Thoracic aorta endothelial cell (primary cell): ENCODE results near the gene RMND5B. TPM values are rescaled to one million over a fixed set of nuclear protein-coding genes. Genes with fewer than 3 reads are reported as not detected.

Source experiments
- total RNA-seq: library from RNA; depleted of rRNA; stranded (reverse); fragments of >200 nt; gene quantifications from 2 replicates; pipeline ENCODE4 v1.2.3, GENCODE V29; 2012

RMND5B gene, protein sequence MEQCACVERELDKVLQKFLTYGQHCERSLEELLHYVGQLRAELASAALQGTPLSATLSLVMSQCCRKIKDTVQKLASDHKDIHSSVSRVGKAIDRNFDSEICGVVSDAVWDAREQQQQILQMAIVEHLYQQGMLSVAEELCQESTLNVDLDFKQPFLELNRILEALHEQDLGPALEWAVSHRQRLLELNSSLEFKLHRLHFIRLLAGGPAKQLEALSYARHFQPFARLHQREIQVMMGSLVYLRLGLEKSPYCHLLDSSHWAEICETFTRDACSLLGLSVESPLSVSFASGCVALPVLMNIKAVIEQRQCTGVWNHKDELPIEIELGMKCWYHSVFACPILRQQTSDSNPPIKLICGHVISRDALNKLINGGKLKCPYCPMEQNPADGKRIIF
- total RNA-seq, result 27.3 and 36.3 TPM in 2 replicates

DNA sequence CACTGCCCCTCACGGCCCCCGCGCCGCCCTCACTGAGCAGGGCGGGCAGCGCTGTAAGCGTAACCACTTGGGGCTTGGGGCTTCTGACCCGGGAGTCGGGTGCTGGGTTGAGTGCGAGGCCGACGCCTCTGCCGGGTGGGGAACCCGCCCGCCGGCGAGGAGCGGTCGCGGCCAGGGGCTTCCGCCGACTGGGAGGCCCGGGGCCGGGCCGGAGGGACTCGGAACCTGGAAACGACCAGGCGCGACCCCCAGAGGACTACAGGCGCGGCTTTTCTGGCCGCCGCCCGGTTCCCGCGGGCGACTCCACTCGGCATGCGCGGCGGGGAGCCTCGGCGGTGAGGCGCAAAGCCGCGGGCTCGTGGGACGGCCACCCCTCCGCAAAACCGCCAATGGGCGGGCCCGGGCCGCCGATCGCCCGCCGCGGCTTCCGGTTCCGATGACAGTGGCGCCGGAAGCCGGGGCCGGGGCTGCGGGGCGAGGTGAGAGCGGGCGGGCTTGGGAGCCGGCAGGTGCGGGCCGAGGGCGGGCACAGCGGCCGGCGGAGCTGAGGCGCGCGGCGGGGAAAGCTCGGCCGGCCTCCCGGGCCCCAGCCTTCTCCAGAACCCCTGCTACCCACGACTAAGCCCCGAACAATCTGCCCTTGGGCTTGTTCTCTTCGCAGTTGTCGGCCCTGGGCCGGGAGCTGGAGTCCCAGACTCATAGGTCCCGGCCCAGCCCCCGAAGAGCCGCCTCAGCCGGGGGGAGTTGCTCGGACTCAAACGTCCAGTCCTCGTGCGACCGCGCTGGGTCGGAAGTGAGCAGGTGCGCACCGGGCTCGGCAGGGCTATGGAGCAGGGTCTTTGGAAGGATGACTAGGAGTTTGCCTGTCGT, at the start of gene RMND5B:
RMND5B (plus strand) TSS at position 439 of the 870 bp plus-strand sequence. CDS start 7,106 bp downstream, outside the sequence.

DNA sequence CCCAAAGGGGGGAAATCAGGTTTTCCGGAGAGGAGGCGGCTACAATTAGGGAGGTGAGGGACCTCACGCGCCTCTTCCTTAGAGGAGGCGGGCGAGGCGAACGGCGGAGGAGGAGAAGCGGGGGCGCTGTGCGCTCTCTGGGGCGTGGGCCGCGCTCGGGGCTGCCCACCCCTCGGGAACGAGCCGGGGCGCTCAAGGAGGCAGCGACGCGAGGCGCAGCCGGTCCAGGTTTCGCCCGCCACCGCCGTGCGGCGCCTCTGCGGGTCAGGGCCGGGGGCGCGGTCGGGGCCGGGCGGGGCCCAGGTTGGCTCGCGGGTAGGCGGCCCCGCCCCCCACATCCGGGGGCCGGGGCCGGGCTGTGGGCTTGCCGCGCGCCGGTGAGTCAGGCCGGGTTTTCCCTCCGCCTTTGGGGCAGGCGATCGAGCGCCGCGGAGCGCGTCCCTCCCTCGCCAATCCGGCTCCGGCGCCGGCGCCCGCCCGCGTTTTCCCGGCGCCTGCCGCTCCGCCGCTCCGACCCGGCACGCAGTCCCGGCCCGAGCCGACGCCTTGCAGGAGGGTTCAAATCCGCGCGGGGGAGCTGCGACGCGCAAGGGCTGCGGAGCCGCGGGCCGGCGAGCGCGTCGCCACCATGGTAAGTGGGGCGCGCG, 17.6 kb upstream of the RMND5B start, which contains the start of gene N4BP3:
N4BP3 (plus strand) TSS at position 392 of the 647 bp plus-strand sequence. CDS start 6,052 bp downstream, outside the sequence.

DNA sequence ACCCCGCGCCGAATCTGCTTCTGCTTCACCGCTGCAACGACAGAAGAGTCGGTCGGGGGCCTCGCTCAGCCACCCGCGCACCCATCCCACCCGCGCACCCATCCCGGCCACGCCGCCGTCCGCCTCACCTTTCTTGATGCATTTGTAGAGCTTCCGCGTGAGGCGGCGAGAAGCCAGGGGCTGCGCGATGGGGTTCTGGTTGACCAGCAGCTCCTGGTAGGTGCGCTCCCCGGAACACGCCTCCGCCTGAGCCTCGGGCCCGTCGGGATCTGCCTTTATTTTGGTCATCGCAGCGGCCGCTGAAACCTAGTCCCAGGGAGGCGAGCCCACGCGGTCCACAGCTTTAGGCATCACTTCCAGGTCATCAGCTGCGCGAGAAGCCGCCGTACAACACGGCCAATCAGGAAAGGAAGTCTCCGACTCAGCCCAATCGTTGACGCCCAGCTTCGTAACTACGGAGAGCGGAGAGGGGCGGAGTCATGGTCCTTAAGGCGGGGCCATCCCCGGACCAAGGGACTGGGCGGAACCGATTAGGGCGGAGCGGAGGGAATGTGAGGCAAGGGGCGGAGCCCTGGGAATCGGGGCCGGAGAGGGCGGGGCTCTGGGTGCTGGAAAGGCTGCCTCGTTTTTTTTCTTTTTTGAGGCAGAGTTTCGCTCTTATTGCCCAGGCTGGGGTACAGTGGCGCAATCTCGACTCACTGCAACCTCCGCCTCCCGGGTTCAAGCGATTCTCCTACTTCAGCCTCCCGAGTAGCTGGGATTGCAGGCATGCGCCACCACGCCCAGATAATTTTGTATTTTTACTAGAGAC, 22.9 kb downstream of the RMND5B start, which contains the start of gene NHP2:
NHP2 (minus strand) TSS at position 356 of the 811 bp plus-strand sequence; CDS start at position 288, 68 bp downstream.

DNA sequence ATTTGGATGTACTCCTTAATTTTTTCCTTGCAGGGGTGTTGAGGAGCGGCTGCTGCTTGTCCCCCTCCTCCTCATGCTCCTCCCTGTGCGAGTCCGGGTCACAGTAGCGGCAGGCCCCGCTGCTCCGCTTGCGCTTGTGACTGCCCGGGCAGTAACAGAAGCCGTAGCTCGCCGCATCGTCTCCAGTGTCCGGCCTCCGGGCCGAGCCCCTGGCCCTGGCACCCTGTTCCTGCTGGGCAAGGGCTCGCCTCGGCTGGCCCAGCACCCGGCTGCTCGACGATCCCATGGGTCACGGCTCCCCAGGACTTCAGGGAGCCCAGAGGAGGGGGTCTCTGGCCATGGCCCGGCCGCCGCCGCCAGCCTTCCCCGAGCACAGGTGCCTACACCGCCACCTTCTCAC, 56.2 kb downstream of the RMND5B start, which contains the start of gene GMCL2:
GMCL2 (minus strand) TSS at position 358 of the 400 bp plus-strand sequence; CDS start at position 286, 72 bp downstream.

Other genes with a start within 250 kb of the RMND5B start
- gene PROP1, start 134.8 kb upstream of the RMND5B start, total RNA-seq, result not detected in 2 replicates
- gene N4BP3, start 17.5 kb upstream of the RMND5B start, total RNA-seq, result 16.0 and 20.8 TPM in 2 replicates
- gene NHP2, start 22.9 kb downstream of the RMND5B start, total RNA-seq, result 173 and 250 TPM in 2 replicates
- gene GMCL2, start 56.4 kb downstream of the RMND5B start, total RNA-seq, result not detected in 2 replicates
- 137 and 160 TPM in 2 replicates for gene HNRNPAB, start 73.5 kb downstream of the RMND5B start, total RNA-seq
- 43.2 and 45.9 TPM in 2 replicates for gene PHYKPL, start 101.8 kb downstream of the RMND5B start, total RNA-seq